ENCODE results near the gene SNRNP200.

DNA sequence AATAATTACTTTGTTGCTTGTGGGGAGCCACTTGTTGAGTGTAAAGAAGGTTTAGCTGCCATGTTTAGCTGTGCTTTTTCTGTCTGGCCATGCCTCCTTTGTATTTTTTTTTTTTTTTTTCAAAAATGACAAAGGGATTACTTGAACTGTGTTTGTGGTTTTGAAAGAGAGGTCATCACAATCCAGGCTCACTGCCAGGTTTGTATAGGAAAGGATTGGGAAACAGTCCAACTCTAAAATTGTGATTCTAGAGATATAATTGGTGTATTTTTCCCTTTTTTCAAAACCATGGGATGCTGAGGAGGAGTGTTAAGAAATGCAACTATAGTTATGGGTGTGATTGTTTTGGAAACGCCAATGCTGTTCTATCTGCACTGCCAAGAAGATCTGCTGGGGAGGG lies 24.1 kb upstream of the SNRNP200 start:
- TF ChIP-seq, protein P1, sequence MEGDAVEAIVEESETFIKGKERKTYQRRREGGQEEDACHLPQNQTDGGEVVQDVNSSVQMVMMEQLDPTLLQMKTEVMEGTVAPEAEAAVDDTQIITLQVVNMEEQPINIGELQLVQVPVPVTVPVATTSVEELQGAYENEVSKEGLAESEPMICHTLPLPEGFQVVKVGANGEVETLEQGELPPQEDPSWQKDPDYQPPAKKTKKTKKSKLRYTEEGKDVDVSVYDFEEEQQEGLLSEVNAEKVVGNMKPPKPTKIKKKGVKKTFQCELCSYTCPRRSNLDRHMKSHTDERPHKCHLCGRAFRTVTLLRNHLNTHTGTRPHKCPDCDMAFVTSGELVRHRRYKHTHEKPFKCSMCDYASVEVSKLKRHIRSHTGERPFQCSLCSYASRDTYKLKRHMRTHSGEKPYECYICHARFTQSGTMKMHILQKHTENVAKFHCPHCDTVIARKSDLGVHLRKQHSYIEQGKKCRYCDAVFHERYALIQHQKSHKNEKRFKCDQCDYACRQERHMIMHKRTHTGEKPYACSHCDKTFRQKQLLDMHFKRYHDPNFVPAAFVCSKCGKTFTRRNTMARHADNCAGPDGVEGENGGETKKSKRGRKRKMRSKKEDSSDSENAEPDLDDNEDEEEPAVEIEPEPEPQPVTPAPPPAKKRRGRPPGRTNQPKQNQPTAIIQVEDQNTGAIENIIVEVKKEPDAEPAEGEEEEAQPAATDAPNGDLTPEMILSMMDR (IDR thresholded peaks at IDR 0.05; ENCODE audit: insufficient read depth, low read depth, low read length): no peak
- no peak for TF ChIP-seq EZH2 (IDR thresholded peaks at IDR 0.05; ENCODE audit: insufficient read depth, low read length)

Measured in astrocyte (in vitro differentiated cells and primary cell).